ENCODE data around the gene PRR36. TPM values are rescaled to one million over a fixed set of nuclear protein-coding genes. Genes with fewer than 3 reads are reported as not detected.
"Not testable (repeated sequence)": the region's sequence is repeated elsewhere in the genome, so short reads cannot be mapped to it uniquely, and the experiment has no call there.

The PRR36 gene
- polyA plus RNA-seq: not detected

- Mint-ChIP-seq H3K27me3 (ENCODE audit: low read depth in 3 of 3) (peaks cover 6 to 25% (median 12%) of the 10 kb centered on the region in 3 donors), H3K9me3 (no peaks in the 10 kb centered on the region), H3K36me3 (no peaks in the 10 kb centered on the region), H3K27ac (no peak within 1 kb of the TSS), H3K4me1 (peaks cover 14 to 37% of the 10 kb centered on the region in 2 donors), H3K4me3 (peak within 1 kb of the TSS; percentile 52 to 71 (median 61))
- no peak for DNase-seq
These were observed at the start of gene PRR36 for GRCh38 chr19:7874076-7874896. PRR36 (minus strand) TSS chr19:7874390; CDS start chr19:7873689, 701 bp downstream.

GRCh38 chr19:7923295-7924191 is 49.4 kb upstream of the PRR36 start:
- Mint-ChIP-seq H3K4me3 (peak overlapping the region in 2 of 5 donors; percentile 30 to 58), H3K4me1 (peaks cover 21 to 30% of the 10 kb centered on the region in 2 donors), H3K9me3 (no peaks in the 10 kb centered on the region), H3K27me3 (ENCODE audit: low read depth in 3 of 3) (peaks cover 11 to 26% (median 21%) of the 10 kb centered on the region in 3 donors), H3K36me3 (no peaks in the 10 kb centered on the region), H3K27ac (peak overlapping the region in 1 of 6 donors; percentile 56)
- no peak for DNase-seq

- Mint-ChIP-seq H3K27me3 (ENCODE audit: low read depth in 3 of 3) (peaks cover 17 to 31% (median 27%) of the 10 kb centered on the region in 3 donors), H3K4me1 (peaks cover 17 to 29% of the 10 kb centered on the region in 2 donors), H3K9me3 (no peaks in the 10 kb centered on the region), H3K4me3 (peak overlapping the region in 1 of 5 donors; percentile 58), H3K36me3 (no peaks in the 10 kb centered on the region), H3K27ac (peak overlapping the region in 3 of 6 donors; percentile 16 to 56 (median 40))
- no peak for DNase-seq
These were observed 48.6 kb upstream of the PRR36 start for GRCh38 chr19:7922836-7923195.

GRCh38 chr19:7921967-7922835 is 48.0 kb upstream of the PRR36 start:
- Mint-ChIP-seq H3K4me3 (peak overlapping the region in 4 of 5 donors; percentile 29 to 65 (median 40)), H3K27me3 (ENCODE audit: low read depth in 3 of 3) (peaks cover 18 to 31% (median 28%) of the 10 kb centered on the region in 3 donors), H3K27ac (peak overlapping the region in 2 of 6 donors; percentile 29 to 87), H3K36me3 (no peaks in the 10 kb centered on the region), H3K4me1 (peaks cover 17 to 30% of the 10 kb centered on the region in 2 donors), H3K9me3 (no peaks in the 10 kb centered on the region)
- DNase-seq: no peak

GRCh38 chr19:7921302-7921966 is 47.2 kb upstream of the PRR36 start:
- peak overlapping the region; percentile 88 to 98 (median 94) for H3K4me3 Mint-ChIP-seq
- no peaks in the 10 kb centered on the region for H3K36me3 Mint-ChIP-seq
- H3K27ac Mint-ChIP-seq: peak overlapping the region; percentile 92 to 98 (median 94)
- peaks cover 22 to 33% of the 10 kb centered on the region in 2 donors for H3K4me1 Mint-ChIP-seq
- peaks cover 22 to 33% (median 32%) of the 10 kb centered on the region in 3 donors for H3K27me3 Mint-ChIP-seq (ENCODE audit: low read depth in 3 of 3)
- H3K9me3 Mint-ChIP-seq: peaks cover 0 to 2% (median 0%) of the 10 kb centered on the region in 6 donors
- no peak for DNase-seq

GRCh38 chr19:7920519-7921301 is 46.5 kb upstream of the PRR36 start:
- Mint-ChIP-seq H3K36me3 (no peaks in the 10 kb centered on the region), H3K4me1 (peaks cover 26 to 34% of the 10 kb centered on the region in 2 donors), H3K9me3 (peaks cover 0 to 2% (median 0%) of the 10 kb centered on the region in 6 donors), H3K4me3 (peak overlapping the region; percentile 88 to 98 (median 94)), H3K27me3 (ENCODE audit: low read depth in 3 of 3) (peaks cover 24 to 35% (median 33%) of the 10 kb centered on the region in 3 donors), H3K27ac (peak overlapping the region; percentile 92 to 98 (median 94))
- peak; percentile 94 to 96 (median 96) for DNase-seq

GRCh38 chr19:7919610-7920518 is 45.7 kb upstream of the PRR36 start, which contains the start of gene SNAPC2:
SNAPC2 (plus strand) TSS chr19:7920338; CDS start chr19:7920367, 29 bp downstream.
- DNase-seq: peak; percentile 97 to 98 (median 98)
- no peaks in the 10 kb centered on the region for H3K36me3 Mint-ChIP-seq
- H3K9me3 Mint-ChIP-seq: peaks cover 0 to 2% (median 0%) of the 10 kb centered on the region in 6 donors
- H3K4me1 Mint-ChIP-seq: peaks cover 29 to 37% of the 10 kb centered on the region in 2 donors
- H3K27ac Mint-ChIP-seq: peak within 1 kb of the TSS; percentile 92 to 98 (median 94)
- peak within 1 kb of the TSS; percentile 88 to 98 (median 94) for H3K4me3 Mint-ChIP-seq
- peaks cover 29 to 40% (median 39%) of the 10 kb centered on the region in 3 donors for H3K27me3 Mint-ChIP-seq (ENCODE audit: low read depth in 3 of 3)

- H3K9me3 Mint-ChIP-seq: peaks cover 0 to 2% (median 0%) of the 10 kb centered on the region in 6 donors
- peaks cover 29 to 37% of the 10 kb centered on the region in 2 donors for H3K4me1 Mint-ChIP-seq
- peak overlapping the region; percentile 30 to 97 (median 92) for H3K4me3 Mint-ChIP-seq
- peaks cover 33 to 41% (median 38%) of the 10 kb centered on the region in 3 donors for H3K27me3 Mint-ChIP-seq (ENCODE audit: low read depth in 3 of 3)
- no peak for DNase-seq
- peak overlapping the region in 3 of 6 donors; percentile 34 to 94 (median 49) for H3K27ac Mint-ChIP-seq
- no peaks in the 10 kb centered on the region for H3K36me3 Mint-ChIP-seq
These were observed 44.6 kb upstream of the PRR36 start for GRCh38 chr19:7918615-7919421.

GRCh38 chr19:7918062-7918614 is 43.9 kb upstream of the PRR36 start:
- Mint-ChIP-seq H3K27ac (peak overlapping the region in 3 of 6 donors; percentile 23 to 68 (median 49)), H3K4me1 (peaks cover 29 to 36% of the 10 kb centered on the region in 2 donors)

More at GRCh38 chr19:7918062-7918614, 43.9 kb upstream of the PRR36 start:
- not testable (repeated sequence) for H3K36me3 Mint-ChIP-seq, H3K9me3 Mint-ChIP-seq, DNase-seq
- H3K27me3 Mint-ChIP-seq (ENCODE audit: low read depth in 3 of 3): peaks cover 33 to 38% (median 37%) of the 10 kb centered on the region in 3 donors
- peak overlapping the region; percentile 33 to 68 (median 58) for H3K4me3 Mint-ChIP-seq

Data from immature natural killer cell (primary cell).